OCI-LY3 (cell line): ENCODE measurements around the gene MFAP2.
"Not testable (repeated sequence)": the region's sequence is repeated elsewhere in the genome, so short reads cannot be mapped to it uniquely, and the experiment has no call there.

ENCODE experiments used
- CTCF ChIP-seq: fragments of 200-600, 300-600 bp; sonication (generic); IDR thresholded peaks from 2 replicates; pipeline ENCODE4 v1.5.1; 2014; ENCODE audit warnings: antibody characterized with exemption, low read length, low read depth
- EZH2phosphoT487 ChIP-seq: fragments of 200-600 bp; shearing (Covaris generic); IDR thresholded peaks from 2 replicates; pipeline ENCODE4 v1.6.1; 2018; ENCODE audit warnings: antibody characterized with exemption, mixed run types, low read depth

- not testable (repeated sequence) for TF ChIP-seq CTCF, EZH2phosphoT487
These were observed 31.4 kb downstream of the MFAP2 start for GRCh38 chr1:16949026-16949425.
